Left forelimb (tissue), 1 donor: ENCODE measurements around the gene SYNE2.

Experiments used
- DNase-seq: peaks from one replicate; pipeline ENCODE4 v3.0.0-alpha.2; 2018; ENCODE audit warnings: low spot score

SYNE2 gene

DNA sequence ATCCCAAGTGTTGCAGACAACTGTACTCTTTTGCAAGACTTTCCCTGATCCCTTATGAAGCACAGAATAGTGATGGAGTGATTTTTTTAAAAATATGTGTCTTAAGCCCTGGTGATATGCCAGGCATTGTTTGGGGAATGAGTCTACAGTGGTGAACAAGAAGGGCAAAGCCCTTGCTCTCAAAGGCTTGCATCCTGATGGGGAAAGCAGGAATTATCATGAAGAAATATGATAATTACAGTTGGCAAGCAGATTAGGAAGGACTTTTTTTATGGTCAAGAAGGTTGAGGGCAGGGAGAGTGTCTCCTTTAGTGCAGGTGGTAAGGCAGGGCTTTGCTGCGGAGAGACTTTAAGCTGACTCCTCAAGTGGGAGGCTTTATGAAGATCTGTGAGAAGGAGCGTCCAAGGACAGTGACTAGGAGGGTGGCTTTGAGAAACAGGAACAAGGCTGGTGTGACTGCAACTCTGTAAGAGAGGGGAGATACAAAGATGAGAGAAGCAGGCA, 100.2 kb downstream of the SYNE2 start:
- DNase-seq, result no peak

DNA sequence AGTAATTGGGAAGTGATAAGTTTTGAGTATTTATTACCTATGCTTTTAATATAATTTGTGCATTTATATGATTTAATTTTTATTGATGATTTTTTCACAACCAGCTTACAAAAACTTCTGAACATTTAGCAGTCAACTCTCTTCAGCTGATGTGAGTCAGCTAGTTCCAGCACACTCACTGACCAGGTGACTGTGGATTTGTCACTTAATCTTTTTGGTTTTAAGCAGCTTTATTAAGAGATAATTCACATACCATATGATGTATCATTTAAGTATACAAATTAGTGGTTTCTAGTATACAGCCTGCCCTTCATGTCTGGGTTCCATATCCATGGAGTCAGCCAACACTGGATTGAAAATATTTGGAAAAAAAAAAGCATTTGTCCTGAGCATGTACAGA, 103.5 kb downstream of the SYNE2 start:
- no peak for DNase-seq

DNA sequence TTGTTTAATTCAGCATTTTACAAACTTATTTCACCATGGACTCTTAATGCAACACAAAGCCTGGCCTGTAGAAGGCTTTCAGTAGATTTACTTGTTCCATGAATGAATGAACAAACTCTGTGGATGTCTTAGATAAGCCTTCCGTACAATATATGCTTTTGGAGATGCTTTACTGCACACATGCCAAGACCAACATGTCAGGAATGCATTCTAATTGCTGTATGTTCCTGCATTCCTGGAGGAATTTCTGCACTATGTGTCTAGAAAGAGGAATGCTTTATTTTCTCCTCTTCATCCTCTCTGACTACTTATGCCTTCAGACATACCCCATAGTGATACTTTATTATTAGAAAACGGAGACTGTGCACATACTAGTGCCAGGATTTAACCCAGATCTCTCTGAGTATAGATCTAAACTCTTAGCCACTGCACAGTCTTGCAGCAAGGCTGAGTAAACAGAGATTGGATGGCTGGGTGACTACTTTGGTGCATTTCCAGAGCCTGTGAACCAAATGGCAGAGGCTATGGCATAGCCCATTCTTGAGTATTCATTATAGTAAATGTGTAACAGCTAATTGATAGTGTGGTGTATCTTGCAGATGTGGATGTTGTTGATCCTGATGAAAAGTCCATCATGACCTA, 108.2 kb downstream of the SYNE2 start:
- DNase-seq, result no peak

DNA sequence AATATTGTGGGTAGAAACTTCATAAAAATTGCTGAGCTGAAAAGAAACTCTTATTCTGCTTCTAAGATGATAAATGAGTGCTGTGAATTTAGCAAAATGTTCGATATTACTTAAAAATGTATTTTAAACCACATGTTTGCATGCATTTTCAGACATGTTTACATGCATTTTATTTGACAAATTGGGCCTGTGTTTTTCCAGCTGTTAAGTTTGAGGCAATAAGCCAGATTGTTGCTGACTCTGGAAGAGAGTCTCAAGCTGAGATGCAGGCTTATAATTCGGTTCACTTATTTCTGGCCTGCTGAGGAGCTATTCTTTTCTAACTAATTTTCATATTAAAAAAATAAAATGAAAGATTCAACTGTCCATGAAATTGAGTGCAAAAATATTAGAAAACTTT, 110.1 kb downstream of the SYNE2 start:
- DNase-seq, result no peak

DNA sequence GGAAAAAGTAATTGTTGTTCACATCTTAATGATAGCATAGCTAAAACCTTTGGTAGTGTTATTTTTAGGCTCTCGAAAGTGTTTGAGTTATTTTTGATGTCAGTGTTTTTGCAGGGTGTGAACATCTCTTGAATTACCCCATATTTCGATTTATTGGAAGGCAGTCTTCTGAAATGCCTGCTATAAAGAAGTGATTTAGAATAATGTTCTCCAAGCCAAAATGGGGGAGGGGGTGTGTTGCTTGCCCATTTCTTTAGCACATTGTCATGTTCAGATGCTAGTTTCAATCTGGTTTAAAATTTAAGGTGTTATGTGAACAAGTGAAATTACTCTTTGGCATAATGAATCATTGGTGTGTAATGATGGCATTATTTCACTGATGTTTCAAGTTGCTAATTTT, 110.6 kb downstream of the SYNE2 start:
- no peak for DNase-seq

DNA sequence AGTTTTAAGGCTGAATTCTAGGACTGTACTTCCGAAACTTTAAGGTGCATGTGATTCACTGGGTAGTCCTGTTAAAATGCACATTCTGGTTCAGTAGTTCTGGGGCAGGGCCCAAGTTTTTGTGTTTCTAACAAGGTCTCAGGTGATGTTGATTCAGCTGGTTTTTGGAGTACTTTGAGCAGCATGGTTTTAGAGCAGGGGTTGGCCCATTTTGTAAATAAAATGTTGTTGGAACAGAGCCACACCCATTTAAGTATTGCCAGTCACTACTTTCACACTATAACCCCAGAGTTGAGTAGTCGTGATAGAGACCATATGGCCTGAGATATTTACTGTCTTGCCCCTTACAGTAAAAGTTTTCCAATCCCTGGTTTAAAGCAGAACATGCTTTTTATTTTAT, 111.3 kb downstream of the SYNE2 start:
- no peak for DNase-seq

DNA sequence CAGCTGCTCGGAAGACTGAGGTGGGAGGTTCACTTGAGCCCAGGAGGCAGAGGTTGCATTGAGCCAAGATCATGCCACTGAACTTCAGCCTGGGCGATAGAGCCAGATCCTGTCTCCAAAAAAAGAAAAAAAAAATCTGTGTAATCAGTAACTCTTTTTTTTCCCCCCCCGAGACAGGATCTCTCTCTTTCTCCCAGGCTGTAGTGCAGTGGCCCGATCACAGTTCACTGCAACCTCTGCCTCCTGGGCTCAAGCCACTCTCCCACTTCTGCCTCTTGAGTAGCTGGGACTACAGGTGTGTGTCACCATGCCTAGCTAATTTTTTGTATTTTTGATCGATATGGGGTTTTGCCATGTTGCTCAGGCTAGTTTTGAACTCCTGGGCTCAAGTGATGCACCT, 113.6 kb downstream of the SYNE2 start:
- no peak for DNase-seq

DNA sequence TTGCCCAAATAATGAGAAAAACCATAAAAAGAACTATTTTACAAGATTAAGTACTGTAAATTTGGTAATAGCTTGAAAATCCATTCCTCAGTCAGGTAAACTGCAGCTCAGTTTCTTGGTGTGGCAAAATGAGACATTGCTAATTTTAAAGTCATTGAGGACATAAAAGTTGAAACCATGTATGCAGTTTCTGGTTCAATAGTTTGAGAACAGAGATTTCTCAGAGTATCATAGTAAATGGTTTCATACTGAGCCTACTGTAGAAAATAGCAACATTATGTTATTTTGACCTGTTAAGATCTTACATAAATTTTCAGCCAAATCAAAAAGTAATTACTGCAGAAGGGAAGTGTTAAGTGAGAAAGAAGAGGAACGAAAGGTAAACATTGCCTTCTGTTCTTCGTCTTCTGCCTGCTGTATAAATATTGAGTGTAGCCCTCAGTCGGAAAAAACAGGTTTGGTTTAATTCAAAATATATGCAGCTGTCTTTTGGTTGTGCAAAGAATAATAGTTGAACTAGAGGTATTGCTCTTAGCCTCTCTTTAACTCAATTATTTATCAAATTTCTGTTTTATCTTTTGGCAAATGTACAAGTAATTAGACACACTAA, 119.6 kb downstream of the SYNE2 start:
- no peak for DNase-seq

DNA sequence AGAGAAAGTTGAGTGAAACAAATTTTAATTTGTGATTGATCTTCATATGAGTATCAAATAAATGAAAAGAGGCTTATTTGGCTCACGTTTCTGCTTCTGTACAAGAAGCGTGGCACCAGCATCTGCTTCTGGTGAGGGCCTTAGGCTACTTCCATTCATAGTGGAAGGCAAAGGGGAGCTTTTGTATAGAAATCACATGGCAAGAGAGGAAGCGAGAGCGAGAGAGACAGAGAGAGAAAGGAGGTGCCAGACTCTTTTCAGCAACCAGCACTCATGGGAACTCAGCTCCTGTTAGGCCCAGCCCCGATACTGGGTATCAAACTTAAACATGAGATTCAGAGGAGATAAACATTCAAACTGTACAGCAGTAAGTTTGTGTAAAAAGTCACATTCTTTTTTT, 121.4 kb downstream of the SYNE2 start:
- no peak for DNase-seq

DNA sequence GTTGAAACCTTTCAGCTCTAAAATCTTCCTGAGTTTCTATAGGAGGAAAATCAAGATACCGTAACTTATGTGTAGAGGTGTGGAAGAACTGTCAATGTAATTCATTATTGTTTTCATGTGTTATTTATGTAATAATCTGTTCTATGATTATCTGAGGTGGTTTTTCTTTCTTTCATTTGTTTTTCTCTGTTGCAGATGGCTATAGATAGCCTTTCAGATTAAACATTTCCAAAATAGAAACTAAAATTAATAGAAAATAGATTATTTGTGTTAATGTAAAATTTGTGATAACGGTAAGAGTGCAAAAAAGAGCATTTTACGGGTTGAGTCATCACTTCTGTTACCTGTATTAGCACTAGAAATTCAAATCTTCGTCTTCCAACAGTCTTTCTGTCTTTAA, 128.8 kb downstream of the SYNE2 start:
- no peak for DNase-seq

DNA sequence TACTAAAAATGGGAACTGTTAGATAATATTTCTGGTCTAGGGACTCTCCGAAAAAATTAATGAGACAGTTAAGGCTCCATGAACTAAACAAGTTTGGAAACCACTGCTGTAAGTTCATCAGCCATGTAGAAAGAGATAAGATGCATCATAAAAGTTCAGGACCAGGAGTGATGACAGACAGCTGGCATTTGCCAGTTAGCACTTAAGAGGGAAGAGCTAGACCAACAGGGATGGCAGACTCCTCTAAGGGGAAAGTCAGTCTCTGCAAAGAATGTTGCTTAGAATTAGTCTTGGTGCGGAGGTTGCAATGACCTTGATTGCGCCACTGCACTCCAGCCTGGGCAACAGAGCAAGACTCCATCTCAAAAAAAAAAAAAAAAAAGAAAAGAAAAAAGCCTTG, 129.4 kb downstream of the SYNE2 start:
- no peak for DNase-seq

DNA sequence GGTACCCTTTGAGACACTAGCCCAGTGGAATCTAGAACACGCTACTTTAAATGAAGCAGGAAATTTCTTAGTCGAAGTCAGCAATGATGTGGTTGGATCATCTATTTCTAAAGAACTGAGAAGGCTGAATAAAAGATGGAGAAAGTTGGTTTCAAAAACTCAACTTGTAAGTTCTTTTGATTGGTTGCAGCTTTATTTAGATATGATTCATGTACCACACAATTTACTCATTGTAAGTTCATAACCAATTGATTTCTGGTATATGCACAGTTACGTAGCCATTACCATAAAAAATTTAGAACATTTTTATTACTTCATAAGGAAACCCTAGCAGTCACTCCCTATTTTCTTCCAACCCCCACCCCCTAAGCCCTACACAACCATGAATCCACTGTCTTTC, 129.8 kb downstream of the SYNE2 start:
- DNase-seq, result no peak

DNA sequence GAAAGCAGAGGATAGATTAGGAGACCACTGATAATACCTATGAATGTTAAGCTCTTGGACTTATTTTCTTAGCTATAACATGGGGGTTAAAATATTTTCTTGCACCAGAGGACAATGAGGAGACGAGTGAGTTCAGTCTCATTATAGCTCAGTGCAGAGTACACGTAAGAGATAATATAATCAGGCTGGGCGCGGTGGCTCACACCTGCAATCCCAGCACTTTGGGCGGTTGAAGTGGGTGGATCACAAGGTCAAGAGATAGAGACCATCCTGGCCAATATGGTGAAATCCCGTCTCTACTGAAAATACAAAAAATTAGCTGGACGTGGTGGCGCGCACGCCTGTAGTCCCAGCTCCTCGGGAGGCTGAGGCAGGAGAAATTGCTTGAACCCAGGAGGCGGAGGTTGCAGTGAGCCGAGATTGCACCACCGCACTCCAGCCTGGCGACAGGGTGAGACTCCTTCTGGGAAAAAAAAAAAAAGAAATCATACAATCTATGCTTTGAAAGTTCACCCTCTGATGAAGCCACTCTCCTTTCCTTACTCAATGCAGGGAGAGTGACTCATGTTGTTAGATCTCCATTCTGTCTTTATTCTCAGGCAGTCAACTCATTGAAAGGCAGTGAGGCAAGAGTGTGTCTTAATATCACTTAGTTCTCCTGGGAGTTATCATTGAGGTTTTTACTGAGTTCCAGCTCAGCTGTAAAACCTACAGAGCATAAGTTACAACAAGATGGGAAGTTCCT, 134.2 kb downstream of the SYNE2 start:
- DNase-seq, result no peak

DNA sequence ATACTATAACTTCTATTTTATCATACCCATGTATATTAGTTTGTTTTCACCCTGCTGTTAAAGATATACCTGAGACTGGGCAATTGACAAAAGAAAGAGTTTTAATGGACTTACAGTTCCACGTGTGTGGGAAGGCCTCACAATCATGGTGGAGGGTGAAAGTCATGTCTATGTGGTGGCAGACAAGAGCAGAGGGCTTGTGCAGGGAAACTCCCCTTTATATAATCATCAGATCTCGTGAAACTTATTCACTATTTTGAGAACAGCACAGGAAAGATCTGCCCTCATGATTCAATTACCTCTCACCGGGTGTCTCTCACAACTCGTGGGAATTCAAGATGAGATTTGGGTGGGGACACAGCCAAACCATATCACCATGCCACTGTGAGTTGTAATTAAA, 135.8 kb downstream of the SYNE2 start:
- no peak for DNase-seq

DNA sequence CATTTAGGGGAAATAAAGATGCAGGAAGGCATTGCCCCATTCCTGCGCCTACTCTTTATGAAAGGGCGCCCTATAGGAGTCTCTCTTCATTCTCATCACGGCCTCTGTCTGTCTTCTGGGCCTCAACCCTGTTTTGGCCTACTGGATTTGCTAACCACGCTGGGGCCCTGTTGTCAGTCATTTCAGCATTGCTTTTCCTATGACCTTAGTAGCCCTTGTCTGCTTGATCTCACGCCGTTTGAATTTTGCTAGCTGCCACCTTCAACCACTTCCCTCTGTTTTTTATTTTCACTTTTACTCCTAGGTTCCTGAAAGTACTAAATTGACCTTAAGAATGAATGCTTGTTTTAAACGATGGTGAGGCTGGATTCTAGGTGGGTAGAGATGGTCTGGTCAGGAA, 139.0 kb downstream of the SYNE2 start:
- no peak for DNase-seq

DNA sequence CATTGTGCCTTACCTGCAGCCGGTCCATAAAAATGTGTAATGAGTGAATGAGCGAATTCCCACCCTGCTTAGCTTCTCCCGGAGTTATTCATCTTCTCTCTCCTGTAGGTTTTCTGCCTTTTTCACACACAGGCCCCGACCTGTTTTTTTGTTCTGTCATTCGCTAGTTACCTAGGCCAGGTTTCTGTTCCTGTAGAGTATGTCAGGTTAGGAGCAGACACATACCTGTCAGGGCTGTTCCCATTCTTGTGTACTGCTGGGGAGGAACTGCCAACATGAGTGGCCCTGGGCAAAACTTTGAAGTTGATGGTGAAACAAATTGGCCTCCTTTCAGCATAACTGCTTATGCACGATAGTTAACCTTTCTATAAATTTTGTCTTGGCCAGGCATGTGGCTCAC, 140.1 kb downstream of the SYNE2 start:
- DNase-seq, result no peak

DNA sequence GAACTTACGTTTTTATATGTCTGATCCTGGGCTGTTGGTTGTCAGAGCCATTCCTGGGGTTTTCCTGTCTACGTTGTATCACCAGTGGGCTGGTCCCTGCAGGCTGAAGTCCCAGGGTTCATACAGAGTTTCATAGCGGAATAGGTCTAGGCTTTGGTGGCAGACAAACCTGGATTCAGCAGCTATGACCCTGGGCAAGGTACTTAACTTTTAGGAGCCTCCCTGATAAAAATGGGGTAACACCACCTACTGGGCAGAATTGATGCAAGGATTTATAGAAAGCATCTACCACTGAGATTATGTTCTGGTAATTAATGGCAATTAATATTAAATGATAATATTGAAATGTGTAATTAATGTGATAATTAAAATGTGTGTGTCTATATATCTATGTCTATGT, 141.2 kb downstream of the SYNE2 start:
- no peak for DNase-seq

DNA sequence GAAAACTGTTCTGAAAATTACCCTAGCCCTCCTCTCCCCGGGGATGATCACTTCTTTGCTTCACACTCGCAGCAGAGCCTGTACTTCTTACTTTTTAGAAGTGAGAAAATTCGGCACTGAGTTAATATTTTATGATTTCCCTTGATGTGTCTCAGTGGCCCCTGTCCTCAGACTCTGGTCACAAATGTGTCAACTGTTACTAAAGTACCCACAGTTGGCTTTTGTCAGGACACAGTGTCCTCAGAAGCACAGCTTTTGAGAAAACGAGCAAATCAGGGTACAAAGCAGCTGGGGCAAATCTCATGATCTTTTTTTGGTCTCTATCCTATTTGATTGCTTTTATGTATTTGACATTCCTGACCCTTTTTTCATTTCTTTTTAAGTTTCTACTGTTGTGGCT, 142.5 kb downstream of the SYNE2 start:
- no peak for DNase-seq

DNA sequence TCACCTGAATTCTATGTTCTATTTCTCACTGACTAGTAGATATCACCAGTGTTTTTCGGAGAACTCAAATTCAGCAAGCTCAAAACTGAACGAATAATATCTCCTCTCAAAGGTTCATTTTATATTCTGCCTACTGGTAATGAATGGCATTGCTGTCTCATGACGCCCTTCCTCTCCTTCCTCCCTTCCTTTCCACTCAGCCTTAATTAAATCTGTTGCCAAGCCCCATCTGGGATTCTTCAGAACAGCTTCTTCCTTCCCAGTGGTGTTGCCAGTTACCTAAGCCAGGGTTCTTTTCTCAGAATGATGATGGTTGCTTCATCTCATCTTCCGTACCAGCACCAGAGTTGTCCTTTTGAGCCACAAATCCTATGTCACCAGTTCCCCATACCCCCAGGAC, 143.2 kb downstream of the SYNE2 start:
- no peak for DNase-seq

DNA sequence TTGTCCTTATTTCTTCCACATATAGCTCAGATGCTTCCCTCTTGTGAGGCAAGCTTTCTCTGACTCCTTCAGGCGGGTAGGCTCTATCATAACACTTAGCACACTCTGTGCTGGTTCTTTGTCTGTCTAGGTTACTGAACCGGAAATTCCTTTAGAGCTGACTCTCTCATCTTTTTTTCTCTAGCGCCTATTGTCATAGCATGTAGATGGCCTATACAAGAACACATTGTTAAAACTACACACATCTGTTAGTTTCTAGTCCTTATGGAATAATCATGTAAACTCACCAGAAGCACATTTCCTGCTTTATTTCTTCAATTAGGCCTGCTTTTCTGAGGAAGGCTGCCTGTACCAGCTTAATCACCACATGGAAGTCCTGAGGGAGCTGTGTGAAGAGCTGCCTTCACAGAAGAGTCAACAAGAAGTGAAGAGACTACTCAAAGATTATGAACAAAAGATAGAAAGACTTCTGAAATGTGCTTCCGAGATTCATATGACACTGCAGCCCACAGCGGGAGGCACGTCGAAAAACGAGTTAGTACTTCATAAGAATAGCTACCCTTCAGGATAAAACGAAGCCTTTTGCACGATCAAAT, 143.9 kb downstream of the SYNE2 start:
- DNase-seq, result no peak

DNA sequence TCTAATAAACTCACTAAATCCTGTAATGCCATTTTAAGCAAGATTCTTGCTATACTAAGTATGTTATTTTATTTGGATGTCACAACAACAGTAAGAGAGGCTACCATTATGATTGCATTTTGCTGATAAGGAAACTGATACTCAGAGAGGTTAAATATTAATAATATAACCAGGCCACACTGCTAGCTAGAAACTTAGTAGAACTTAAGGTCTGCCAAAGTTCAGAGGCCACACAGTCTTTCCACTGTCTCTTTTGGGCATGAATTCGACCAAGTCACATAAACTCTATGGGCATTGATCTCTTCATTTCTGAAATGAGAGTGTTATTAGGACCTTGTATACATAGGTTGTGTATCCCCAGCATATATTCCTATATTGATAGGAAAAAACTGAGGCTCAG, 147.9 kb downstream of the SYNE2 start:
- no peak for DNase-seq

DNA sequence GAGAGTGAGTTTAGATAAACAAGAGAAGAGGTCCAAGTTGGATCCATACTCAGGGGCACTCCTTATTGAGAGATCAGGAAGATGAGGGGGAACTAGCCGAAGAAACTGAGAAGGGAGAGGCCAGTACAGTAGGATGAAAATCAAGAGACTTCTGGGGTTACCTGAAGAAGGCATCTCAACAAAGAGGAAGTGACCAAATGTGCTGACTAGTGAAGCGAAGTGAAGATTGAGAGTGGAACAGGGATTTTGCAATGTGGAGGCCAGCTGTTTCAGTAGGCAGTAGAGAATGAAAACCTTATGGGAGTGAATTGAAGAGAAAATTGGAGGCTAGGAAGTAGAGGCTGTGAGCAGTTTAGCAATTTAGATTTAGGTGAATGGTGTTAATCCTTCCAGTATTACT, 153.0 kb downstream of the SYNE2 start:
- no peak for DNase-seq

DNA sequence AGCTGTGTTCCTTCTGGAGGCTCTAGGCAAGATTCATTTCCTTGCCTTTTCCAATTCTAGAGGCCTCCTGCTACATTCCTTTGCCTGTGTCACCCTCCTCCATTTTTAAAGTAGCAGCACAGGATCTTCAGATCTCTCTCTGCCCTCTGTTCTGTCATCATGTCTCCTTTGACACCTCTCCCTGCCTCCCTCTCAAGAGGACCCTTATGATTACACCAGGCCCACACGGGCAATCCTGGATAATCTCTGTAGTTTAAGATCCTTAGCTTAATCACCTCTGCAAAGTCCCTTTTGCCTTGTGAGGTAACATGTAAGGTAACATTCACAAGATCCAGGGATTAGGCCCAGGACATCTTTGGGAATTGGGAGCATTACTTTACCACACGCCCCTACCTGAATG, 155.2 kb downstream of the SYNE2 start:
- no peak for DNase-seq
